Activated CD4-positive, alpha-beta memory T cell treated with anti-CD3 and anti-CD28 coated beads, Interleukin-2, amount 10 ng/mL, durations not matched to agents 7 days and 5 days (primary cell): Measurements from ENCODE around the gene DTNB. TPM values are rescaled to one million over a fixed set of nuclear protein-coding genes. Genes with fewer than 3 reads are reported as not detected.
A peak's percentile ranks its signal among the peaks of the same experiment; 100 is the strongest.
"Not testable (repeated sequence)": the region's sequence is repeated elsewhere in the genome, so short reads cannot be mapped to it uniquely, and the experiment has no call there.

Experiments
- CTCF ChIA-PET: fragments of 350-600 bp; sonication (Branson Sonifier 250); formaldehyde crosslinking; loops from one replicate; lab custom pipeline; 2021; ENCODE audit warnings: antibody characterized with exemption, inconsistent platforms; lab: Charles Lee
- POLR2A ChIA-PET: fragments of 350-600 bp; sonication (Branson Sonifier 250); formaldehyde crosslinking; loops from one replicate; lab custom pipeline; 2021; ENCODE audit warnings: antibody characterized with exemption; lab: Charles Lee
- DNase-seq: peaks from one replicate; pipeline ENCODE4 v3.0.0-alpha.2; 2020
- H3K27ac Mint-ChIP-seq: one replicate; pipeline ENCODE4 v1.8.0; 2021; ENCODE audit warnings: mild to moderate bottlenecking, mixed read lengths
- H3K27me3 Mint-ChIP-seq: one replicate; pipeline ENCODE4 v1.8.0; 2021; ENCODE audit warnings: mixed read lengths
- H3K36me3 Mint-ChIP-seq: one replicate; pipeline ENCODE4 v1.8.0; 2021; ENCODE audit warnings: low read depth, mixed read lengths
- H3K4me1 Mint-ChIP-seq: one replicate; pipeline ENCODE4 v1.8.0; 2021; ENCODE audit warnings: mixed read lengths
- H3K4me3 Mint-ChIP-seq: one replicate; pipeline ENCODE4 v1.8.0; 2021; ENCODE audit warnings: mild to moderate bottlenecking, mixed read lengths
- H3K9me3 Mint-ChIP-seq: one replicate; pipeline ENCODE4 v1.8.0; 2021; ENCODE audit warnings: mixed read lengths
- total RNA-seq, 2 experiments: library from RNA; stranded (reverse); gene quantifications; one replicate each; pipeline ENCODE4 v1.2.3, GENCODE V29; 2021

The DTNB gene
- total RNA-seq, 2 experiments from 2014 or later = 27.0 to 29.8 TPM

GRCh38 chr2:25409044-25409443 lies 264.3 kb downstream of the DTNB start:
- Mint-ChIP-seq H3K27me3 (no peaks in the 10 kb centered on the region), H3K36me3 (peaks cover 2% of the 10 kb centered on the region), H3K27ac (no peak overlapping the region), H3K4me3 (no peak overlapping the region), H3K9me3 (no peaks in the 10 kb centered on the region), H3K4me1 (peaks cover 3% of the 10 kb centered on the region)
- POLR2A ChIA-PET = no interaction called here
- no peak for DNase-seq
- CTCF ChIA-PET = interaction anchor here (0.8 kb wide), 1 partner anchor 47 kb away, joined by 3 read pairs; no protein-coding TSS in a partner anchor

GRCh38 chr2:25405611-25406295 lies 267.6 kb downstream of the DTNB start:
- peaks cover 34% of the 10 kb centered on the region for H3K4me1 Mint-ChIP-seq
- H3K27ac Mint-ChIP-seq = no peak overlapping the region
- no peak overlapping the region for H3K4me3 Mint-ChIP-seq
- POLR2A ChIA-PET = no interaction called here
- peaks cover 4% of the 10 kb centered on the region for H3K36me3 Mint-ChIP-seq
- H3K9me3 Mint-ChIP-seq = no peaks in the 10 kb centered on the region
- no peak for DNase-seq
- CTCF ChIA-PET = interaction anchor here (1.4 kb wide), 1 partner anchor 44 kb away, joined by 3 read pairs; no protein-coding TSS in a partner anchor
- no peaks in the 10 kb centered on the region for H3K27me3 Mint-ChIP-seq

GRCh38 chr2:25403120-25403760 lies 270.1 kb downstream of the DTNB start:
- not testable (repeated sequence) for H3K4me3 Mint-ChIP-seq, H3K27me3 Mint-ChIP-seq, H3K9me3 Mint-ChIP-seq, DNase-seq, H3K36me3 Mint-ChIP-seq
- ChIA-PET POLR2A (interaction anchor here (1.0 to 1.5 kb wide), 4 partner anchors 21 to 50 kb away, joined by 3 to 6 read pairs (median 4); no protein-coding TSS in a partner anchor), CTCF (interaction anchor here (0.8 to 2.0 kb wide), 3 partner anchors 26 to 87 kb away, joined by 3 to 8 read pairs (median 6); no protein-coding TSS in a partner anchor)
- H3K27ac Mint-ChIP-seq = peak overlapping the region; percentile 77
- H3K4me1 Mint-ChIP-seq = peaks cover 47% of the 10 kb centered on the region

- ChIA-PET CTCF (no interaction called here), POLR2A (interaction anchor here (1.4 to 1.5 kb wide), 2 partner anchors 14 to 51 kb away, joined by 3 to 5 read pairs; no protein-coding TSS in a partner anchor)
- DNase-seq = peak; percentile 25
- no peak overlapping the region for H3K4me3 Mint-ChIP-seq
- H3K36me3 Mint-ChIP-seq = peaks cover 4% of the 10 kb centered on the region
- no peaks in the 10 kb centered on the region for H3K9me3 Mint-ChIP-seq
- peaks cover 47% of the 10 kb centered on the region for H3K4me1 Mint-ChIP-seq
- H3K27ac Mint-ChIP-seq = peak overlapping the region; percentile 56
- H3K27me3 Mint-ChIP-seq = no peaks in the 10 kb centered on the region
Observed at GRCh38 chr2:25402477-25402876, 270.9 kb downstream of the DTNB start.

- Mint-ChIP-seq H3K9me3 (no peaks in the 10 kb centered on the region), H3K4me1 (peaks cover 47% of the 10 kb centered on the region), H3K27ac (no peak overlapping the region), H3K4me3 (no peak overlapping the region), H3K36me3 (peaks cover 4% of the 10 kb centered on the region), H3K27me3 (no peaks in the 10 kb centered on the region)
- DNase-seq = no peak
- CTCF ChIA-PET = interaction anchor here (1.4 kb wide), 1 partner anchor 39 kb away, joined by 6 read pairs; no protein-coding TSS in a partner anchor
- POLR2A ChIA-PET = interaction anchor here (1.4 kb wide), 1 partner anchor 13 kb away, joined by 3 read pairs; no protein-coding TSS in a partner anchor
Observed at GRCh38 chr2:25401307-25402026, 271.9 kb downstream of the DTNB start.

- Mint-ChIP-seq H3K4me3 (no peak overlapping the region), H3K9me3 (no peaks in the 10 kb centered on the region), H3K36me3 (peaks cover 4% of the 10 kb centered on the region), H3K27ac (no peak overlapping the region), H3K27me3 (no peaks in the 10 kb centered on the region), H3K4me1 (peaks cover 47% of the 10 kb centered on the region)
- CTCF ChIA-PET = interaction anchor here (1.4 kb wide), 1 partner anchor 39 kb away, joined by 6 read pairs; no protein-coding TSS in a partner anchor
- DNase-seq = no peak
- POLR2A ChIA-PET = no interaction called here
Observed at GRCh38 chr2:25400576-25401216, 272.7 kb downstream of the DTNB start.

GRCh38 chr2:25400169-25400568 lies 273.2 kb downstream of the DTNB start:
- Mint-ChIP-seq H3K4me3 (no peak overlapping the region), H3K4me1 (peaks cover 47% of the 10 kb centered on the region), H3K27me3 (no peaks in the 10 kb centered on the region), H3K27ac (no peak overlapping the region), H3K9me3 (no peaks in the 10 kb centered on the region), H3K36me3 (peaks cover 4% of the 10 kb centered on the region)
- DNase-seq = no peak
- POLR2A ChIA-PET = no interaction called here
- CTCF ChIA-PET = interaction anchor here (1.4 kb wide), 1 partner anchor 38 kb away, joined by 6 read pairs; no protein-coding TSS in a partner anchor

GRCh38 chr2:25398534-25398933 lies 274.8 kb downstream of the DTNB start:
- H3K27ac Mint-ChIP-seq = no peak overlapping the region
- CTCF ChIA-PET = no interaction called here
- H3K9me3 Mint-ChIP-seq = no peaks in the 10 kb centered on the region
- POLR2A ChIA-PET = interaction anchor here (0.6 kb wide), 1 partner anchor 121 kb away, joined by 3 read pairs; no protein-coding TSS in a partner anchor
- H3K4me3 Mint-ChIP-seq = no peak overlapping the region
- H3K36me3 Mint-ChIP-seq = no peaks in the 10 kb centered on the region
- H3K27me3 Mint-ChIP-seq = no peaks in the 10 kb centered on the region
- no peak for DNase-seq
- peaks cover 39% of the 10 kb centered on the region for H3K4me1 Mint-ChIP-seq

- DNase-seq = no peak
- H3K36me3 Mint-ChIP-seq = no peaks in the 10 kb centered on the region
- ChIA-PET POLR2A (no interaction called here), CTCF (no interaction called here)
- no peak overlapping the region for H3K27ac Mint-ChIP-seq
- no peaks in the 10 kb centered on the region for H3K9me3 Mint-ChIP-seq
- peaks cover 31% of the 10 kb centered on the region for H3K4me1 Mint-ChIP-seq
- no peaks in the 10 kb centered on the region for H3K27me3 Mint-ChIP-seq
- no peak overlapping the region for H3K4me3 Mint-ChIP-seq
Observed at GRCh38 chr2:25397777-25398176, 275.6 kb downstream of the DTNB start.

- CTCF ChIA-PET = interaction anchor here (1.4 kb wide), 1 partner anchor 27 kb away, joined by 5 read pairs; no protein-coding TSS in a partner anchor
- Mint-ChIP-seq H3K9me3 (peaks cover 2% of the 10 kb centered on the region), H3K27ac (no peak overlapping the region), H3K4me1 (peaks cover 26% of the 10 kb centered on the region), H3K36me3 (peaks cover 24% of the 10 kb centered on the region), H3K27me3 (no peaks in the 10 kb centered on the region), H3K4me3 (no peak overlapping the region)
- POLR2A ChIA-PET = interaction anchor here (1.4 kb wide), 1 partner anchor 13 kb away, joined by 3 read pairs; no protein-coding TSS in a partner anchor
- DNase-seq = no peak
Observed at GRCh38 chr2:25389161-25389560, 284.2 kb downstream of the DTNB start.

GRCh38 chr2:25388491-25388890 lies 284.9 kb downstream of the DTNB start:
- peaks cover 2% of the 10 kb centered on the region for H3K9me3 Mint-ChIP-seq
- peaks cover 26% of the 10 kb centered on the region for H3K4me1 Mint-ChIP-seq
- ChIA-PET CTCF (interaction anchor here (0.9 kb wide), 1 partner anchor 12 kb away, joined by 5 read pairs; no protein-coding TSS in a partner anchor), POLR2A (interaction anchor here (1.4 kb wide), 1 partner anchor 13 kb away, joined by 3 read pairs; no protein-coding TSS in a partner anchor)
- DNase-seq = no peak
- no peaks in the 10 kb centered on the region for H3K27me3 Mint-ChIP-seq
- no peak overlapping the region for H3K4me3 Mint-ChIP-seq
- H3K36me3 Mint-ChIP-seq = peaks cover 24% of the 10 kb centered on the region
- H3K27ac Mint-ChIP-seq = peak overlapping the region; percentile 4
